ENCODE data around the gene RTP5. TPM values are rescaled to one million over a fixed set of nuclear protein-coding genes. Genes with fewer than 3 reads are reported as not detected.

Gene RTP5
- total RNA-seq, 1 experiment from 2014 or later: not detected

- no TSS peak for BruUV-seq (replicated peaks)
- H3K27me3 ChIP-seq (ENCODE audit: insufficient read depth, low read length): no peaks in the 10 kb centered on the region
- ATAC-seq: no peak
- H3K27ac ChIP-seq (ENCODE audit: low read depth, low read length): no peak overlapping the region
- no peak overlapping the region for H3K9ac ChIP-seq (ENCODE audit: low read length)
- H2AFZ ChIP-seq (ENCODE audit: low read depth, low read length, poor library complexity, severe bottlenecking): no peak overlapping the region
- TF ChIP-seq ZBTB33 (IDR thresholded peaks at IDR 0.05; ENCODE audit: extremely low read depth, insufficient replicate concordance, low read length) (no peak), TCF7L2 (IDR thresholded peaks at IDR 0.05; ENCODE audit: borderline replicate concordance, extremely low read depth, insufficient read depth, insufficient read length) (no peak), ELF1 (IDR thresholded peaks at IDR 0.05; ENCODE audit: borderline replicate concordance, low read depth) (no peak), REST (IDR thresholded peaks at IDR 0.05; ENCODE audit: low read depth) (no peak), SP1 (IDR thresholded peaks at IDR 0.05; ENCODE audit: low read depth) (no peak), POLR2A (IDR thresholded peaks at IDR 0.05; ENCODE audit: borderline replicate concordance, extremely low read depth, insufficient read depth, insufficient read length) (no peak), YY1 (IDR thresholded peaks at IDR 0.05; ENCODE audit: extremely low read depth, insufficient replicate concordance, low read depth, low read length) (no peak), FOSL1 (IDR thresholded peaks at IDR 0.05; ENCODE audit: low read depth) (no peak)
- TF ChIP-seq, protein P1, sequence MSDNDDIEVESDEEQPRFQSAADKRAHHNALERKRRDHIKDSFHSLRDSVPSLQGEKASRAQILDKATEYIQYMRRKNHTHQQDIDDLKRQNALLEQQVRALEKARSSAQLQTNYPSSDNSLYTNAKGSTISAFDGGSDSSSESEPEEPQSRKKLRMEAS (IDR thresholded peaks at IDR 0.05): no peak
- TF ChIP-seq, protein P2, sequence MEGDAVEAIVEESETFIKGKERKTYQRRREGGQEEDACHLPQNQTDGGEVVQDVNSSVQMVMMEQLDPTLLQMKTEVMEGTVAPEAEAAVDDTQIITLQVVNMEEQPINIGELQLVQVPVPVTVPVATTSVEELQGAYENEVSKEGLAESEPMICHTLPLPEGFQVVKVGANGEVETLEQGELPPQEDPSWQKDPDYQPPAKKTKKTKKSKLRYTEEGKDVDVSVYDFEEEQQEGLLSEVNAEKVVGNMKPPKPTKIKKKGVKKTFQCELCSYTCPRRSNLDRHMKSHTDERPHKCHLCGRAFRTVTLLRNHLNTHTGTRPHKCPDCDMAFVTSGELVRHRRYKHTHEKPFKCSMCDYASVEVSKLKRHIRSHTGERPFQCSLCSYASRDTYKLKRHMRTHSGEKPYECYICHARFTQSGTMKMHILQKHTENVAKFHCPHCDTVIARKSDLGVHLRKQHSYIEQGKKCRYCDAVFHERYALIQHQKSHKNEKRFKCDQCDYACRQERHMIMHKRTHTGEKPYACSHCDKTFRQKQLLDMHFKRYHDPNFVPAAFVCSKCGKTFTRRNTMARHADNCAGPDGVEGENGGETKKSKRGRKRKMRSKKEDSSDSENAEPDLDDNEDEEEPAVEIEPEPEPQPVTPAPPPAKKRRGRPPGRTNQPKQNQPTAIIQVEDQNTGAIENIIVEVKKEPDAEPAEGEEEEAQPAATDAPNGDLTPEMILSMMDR (IDR thresholded peaks at IDR 0.05 in 2 of 3, conservative IDR thresholded peaks at IDR 0.05 in 1 of 3; ENCODE audit: borderline replicate concordance in 1 of 3, insufficient read depth in 1 of 3, low read depth in 2 of 3, low read length in 2 of 3): no peak
- intact Hi-C loops (cut with micrococcal nuclease): no loop called here
- H4K20me1 ChIP-seq (ENCODE audit: insufficient read depth): no peaks in the 10 kb centered on the region
- H3K79me2 ChIP-seq (ENCODE audit: insufficient read depth, low read length): no peaks in the 10 kb centered on the region
- POLR2A ChIA-PET: no interaction called here
- H3K4me1 ChIP-seq (ENCODE audit: control insufficient read depth in 1 of 2, insufficient read depth in 2 of 2, low read length in 2 of 2): no peaks in the 10 kb centered on the region
- CTCF ChIA-PET: no interaction called here
- no peak overlapping the region for H3K4me2 ChIP-seq (ENCODE audit: low read length)
- no peak for DNase-seq (ENCODE audit: low read depth, low spot score)
- no peak overlapping the region for H3K4me3 ChIP-seq (replicated peaks in 1 of 2; ENCODE audit: low read depth in 1 of 2, low read length in 2 of 2)
- H3K36me3 ChIP-seq (ENCODE audit: control insufficient read depth in 1 of 2, insufficient read depth in 2 of 2, low read length in 2 of 2): no peaks in the 10 kb centered on the region
- RAD21 ChIA-PET (ENCODE audit: low non-redundant PET in 1 of 2, low total read pairs in 2 of 2, uncharacterized antibody in 2 of 2, unreplicated experiment in 2 of 2): no interaction called here
- no peaks in the 10 kb centered on the region for H3K9me2 ChIP-seq (ENCODE audit: insufficient read depth)
- H3K9me3 ChIP-seq (ENCODE audit: control insufficient read depth in 1 of 2, insufficient read depth in 1 of 2, low read depth in 1 of 2, low read length in 2 of 2): no peaks in the 10 kb centered on the region
Observed at GRCh38 chr2:241833101-241833663, 36.3 kb upstream of the RTP5 start.

All from HCT116 (cell line).